GM23248 (cell line): ENCODE results near the gene COL16A1.

Experiments
- EZH2 ChIP-seq: fragments of 200-600 bp; sonication (generic); IDR thresholded peaks from 2 replicates; pipeline ENCODE4 v1.6.1; 2018; ENCODE audit warnings: antibody characterized with exemption, mild to moderate bottlenecking; ENCODE audit not compliant: insufficient read depth, poor library complexity, severe bottlenecking
- EZH2phosphoT487 ChIP-seq: fragments of 200-600 bp; sonication (generic); IDR thresholded peaks from 2 replicates; pipeline ENCODE4 v1.6.1; 2018; ENCODE audit warnings: antibody characterized with exemption, moderate library complexity, mild to moderate bottlenecking, low read depth; ENCODE audit not compliant: insufficient read depth

DNA sequence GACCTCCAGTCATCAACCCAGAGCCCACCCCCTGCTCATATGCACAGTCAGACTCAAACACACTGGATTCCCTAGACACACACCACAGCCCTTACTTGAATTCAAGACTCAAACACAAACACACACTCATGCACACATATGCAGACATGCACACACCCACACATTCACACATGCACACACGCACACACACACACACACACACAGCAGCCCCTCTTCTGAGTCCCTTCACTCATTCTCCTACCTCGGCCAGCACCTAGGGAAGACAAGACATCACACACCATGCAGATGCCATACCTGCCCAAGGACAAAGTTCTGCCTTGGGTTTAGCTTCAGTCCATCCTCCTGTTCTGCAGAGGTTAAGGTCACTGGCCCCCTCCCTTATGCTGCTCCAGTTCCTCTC lies 87.9 kb downstream of the COL16A1 start:
- TF ChIP-seq EZH2phosphoT487, result no peak
- TF ChIP-seq EZH2, result no peak
